ENCODE results near the gene TMEM151B. TPM values are rescaled to one million over a fixed set of nuclear protein-coding genes. Genes with fewer than 3 reads are reported as not detected.
A peak's percentile ranks its signal among the peaks of the same experiment; 100 is the strongest.

TMEM151B gene
- polyA plus RNA-seq, 2 of the 4 experiments (the other 2 are of a cell fraction), result 0.01 TPM; not detected in 1

DNA sequence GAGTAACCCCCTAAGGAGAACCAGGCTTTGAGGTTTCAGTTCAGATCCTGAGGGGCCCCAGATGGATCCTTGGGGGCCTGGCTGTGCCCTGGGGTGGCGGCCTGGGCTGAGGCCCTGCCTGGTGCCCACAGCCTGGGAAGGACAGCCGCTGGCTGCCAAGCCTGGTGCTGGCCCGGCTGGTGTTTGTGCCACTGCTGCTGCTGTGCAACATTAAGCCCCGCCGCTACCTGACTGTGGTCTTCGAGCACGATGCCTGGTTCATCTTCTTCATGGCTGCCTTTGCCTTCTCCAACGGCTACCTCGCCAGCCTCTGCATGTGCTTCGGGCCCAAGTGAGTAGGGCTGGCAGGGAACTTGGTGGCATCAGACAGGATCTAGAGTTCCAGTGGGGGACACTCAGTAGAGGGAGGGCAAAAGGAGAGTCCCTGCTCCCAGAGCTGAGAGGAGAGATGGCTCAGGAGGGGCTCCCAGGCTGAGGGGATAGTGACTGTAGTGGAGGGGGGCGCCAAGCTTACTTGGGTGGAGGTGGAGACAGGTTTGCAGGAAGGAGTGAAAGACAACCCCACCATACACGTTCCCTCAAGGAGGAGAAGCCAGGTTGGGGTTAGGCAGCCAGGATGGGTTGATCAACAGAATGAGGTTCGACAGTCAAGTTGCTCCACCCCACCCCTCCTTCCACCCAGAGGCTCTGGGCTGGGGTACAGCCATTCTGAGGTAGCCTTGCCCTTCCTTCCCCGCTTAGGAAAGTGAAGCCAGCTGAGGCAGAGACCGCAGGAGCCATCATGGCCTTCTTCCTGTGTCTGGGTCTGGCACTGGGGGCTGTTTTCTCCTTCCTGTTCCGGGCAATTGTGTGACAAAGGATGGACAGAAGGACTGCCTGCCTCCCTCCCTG is 37.3 kb upstream of the TMEM151B start (continued):
- no peak for TF ChIP-seq TP53 (CRISPR knock-in tag; IDR thresholded peaks at IDR 0.05)
- TF ChIP-seq MAZ (IDR thresholded peaks at IDR 0.05; ENCODE audit: borderline replicate concordance, low read depth, low read length), result no peak
- no peak for TF ChIP-seq RCOR1 (IDR thresholded peaks at IDR 0.05; ENCODE audit: low read depth, low read length)

DNA sequence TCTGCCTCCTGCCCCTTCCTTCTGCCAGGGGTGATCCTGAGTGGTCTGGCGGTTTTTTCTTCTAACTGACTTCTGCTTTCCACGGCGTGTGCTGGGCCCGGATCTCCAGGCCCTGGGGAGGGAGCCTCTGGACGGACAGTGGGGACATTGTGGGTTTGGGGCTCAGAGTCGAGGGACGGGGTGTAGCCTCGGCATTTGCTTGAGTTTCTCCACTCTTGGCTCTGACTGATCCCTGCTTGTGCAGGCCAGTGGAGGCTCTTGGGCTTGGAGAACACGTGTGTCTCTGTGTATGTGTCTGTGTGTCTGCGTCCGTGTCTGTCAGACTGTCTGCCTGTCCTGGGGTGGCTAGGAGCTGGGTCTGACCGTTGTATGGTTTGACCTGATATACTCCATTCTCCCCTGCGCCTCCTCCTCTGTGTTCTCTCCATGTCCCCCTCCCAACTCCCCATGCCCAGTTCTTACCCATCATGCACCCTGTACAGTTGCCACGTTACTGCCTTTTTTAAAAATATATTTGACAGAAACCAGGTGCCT is 36.6 kb upstream of the TMEM151B start:
- H3K27ac ChIP-seq, result peak overlapping the region in 1 of 2 experiments; percentile 77; a peak in 1 of 6 replicates
- H3K4me2 ChIP-seq, result no peak overlapping the region
- CTCF ChIA-PET, result interaction anchor here (0.6 to 8.4 kb wide), 18 partner anchors 9 to 1658 kb away, joined by 3 to 111 read pairs (median 7); partner anchors contain the start of genes HSP90AB1, MYMX and SLC29A1
- WGBS (ENCODE audit: missing lambda C conversion rate), result 92% methylated on average over 12 of the region's 14 CpGs
- DNase-seq (ENCODE audit: low read depth in 1 of 2, low spot score in 1 of 2) (no peak), ATAC-seq (no peak), FAIRE-seq (no peak)
- POLR2A ChIA-PET, result interaction anchor here (1.8 kb wide), 1 partner anchor 13 kb away, joined by 13 read pairs; the partner anchor contains the start of gene HSP90AB1
- TF ChIP-seq HOXA7 (CRISPR knock-in tag; IDR thresholded peaks at IDR 0.05), result no peak
- no peak for TF ChIP-seq CEBPB (IDR thresholded peaks at IDR 0.05)
- no peak for TF ChIP-seq HOXB5 (CRISPR knock-in tag; IDR thresholded peaks at IDR 0.05)
- no peak for TF ChIP-seq POLR2A (IDR thresholded peaks at IDR 0.05; ENCODE audit: low read length)
- TF ChIP-seq MAZ (IDR thresholded peaks at IDR 0.05; ENCODE audit: borderline replicate concordance, low read depth, low read length), result no peak
- TF ChIP-seq EHMT2 (IDR thresholded peaks at IDR 0.05; ENCODE audit: low read depth), result no peak
- no peak for TF ChIP-seq TFCP2L1 (CRISPR knock-in tag; IDR thresholded peaks at IDR 0.05)
- no peak for TF ChIP-seq MAFK (IDR thresholded peaks at IDR 0.05; ENCODE audit: partially characterized antibody)
- no peak for TF ChIP-seq ZSCAN20 (CRISPR knock-in tag; IDR thresholded peaks at IDR 0.05)
- no peak for TF ChIP-seq CBX8 (IDR thresholded peaks at IDR 0.05)
- no peak for TF ChIP-seq NPAS2 (CRISPR knock-in tag; IDR thresholded peaks at IDR 0.05; ENCODE audit: borderline replicate concordance)
- no peak for TF ChIP-seq MYC (IDR thresholded peaks at IDR 0.05; ENCODE audit: borderline replicate concordance, low read length)
- no peak for TF ChIP-seq CHD2 (IDR thresholded peaks at IDR 0.05; ENCODE audit: low read length, partially characterized antibody)
- no peak for TF ChIP-seq RNF2 (IDR thresholded peaks at IDR 0.05; ENCODE audit: borderline replicate concordance, low read depth)
- TF ChIP-seq, protein P1, sequence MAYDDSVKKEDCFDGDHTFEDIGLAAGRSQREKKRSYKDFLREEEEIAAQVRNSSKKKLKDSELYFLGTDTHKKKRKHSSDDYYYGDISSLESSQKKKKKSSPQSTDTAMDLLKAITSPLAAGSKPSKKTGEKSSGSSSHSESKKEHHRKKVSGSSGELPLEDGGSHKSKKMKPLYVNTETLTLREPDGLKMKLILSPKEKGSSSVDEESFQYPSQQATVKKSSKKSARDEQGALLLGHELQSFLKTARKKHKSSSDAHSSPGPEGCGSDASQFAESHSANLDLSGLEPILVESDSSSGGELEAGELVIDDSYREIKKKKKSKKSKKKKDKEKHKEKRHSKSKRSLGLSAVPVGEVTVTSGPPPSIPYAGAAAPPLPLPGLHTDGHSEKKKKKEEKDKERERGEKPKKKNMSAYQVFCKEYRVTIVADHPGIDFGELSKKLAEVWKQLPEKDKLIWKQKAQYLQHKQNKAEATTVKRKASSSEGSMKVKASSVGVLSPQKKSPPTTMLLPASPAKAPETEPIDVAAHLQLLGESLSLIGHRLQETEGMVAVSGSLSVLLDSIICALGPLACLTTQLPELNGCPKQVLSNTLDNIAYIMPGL (CRISPR knock-in tag; IDR thresholded peaks at IDR 0.05; ENCODE audit: borderline replicate concordance), result no peak
- TF ChIP-seq ZFP36 (IDR thresholded peaks at IDR 0.05; ENCODE audit: borderline replicate concordance, partially characterized antibody), result no peak
- no peak for TF ChIP-seq ESRRA (IDR thresholded peaks at IDR 0.05; ENCODE audit: borderline replicate concordance, low read length)
- TF ChIP-seq, protein P2, sequence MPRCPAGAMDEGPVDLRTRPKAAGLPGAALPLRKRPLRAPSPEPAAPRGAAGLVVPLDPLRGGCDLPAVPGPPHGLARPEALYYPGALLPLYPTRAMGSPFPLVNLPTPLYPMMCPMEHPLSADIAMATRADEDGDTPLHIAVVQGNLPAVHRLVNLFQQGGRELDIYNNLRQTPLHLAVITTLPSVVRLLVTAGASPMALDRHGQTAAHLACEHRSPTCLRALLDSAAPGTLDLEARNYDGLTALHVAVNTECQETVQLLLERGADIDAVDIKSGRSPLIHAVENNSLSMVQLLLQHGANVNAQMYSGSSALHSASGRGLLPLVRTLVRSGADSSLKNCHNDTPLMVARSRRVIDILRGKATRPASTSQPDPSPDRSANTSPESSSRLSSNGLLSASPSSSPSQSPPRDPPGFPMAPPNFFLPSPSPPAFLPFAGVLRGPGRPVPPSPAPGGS (IDR thresholded peaks at IDR 0.05), result no peak
- no peak for TF ChIP-seq RFX5 (IDR thresholded peaks at IDR 0.05)
- TF ChIP-seq FOSB (CRISPR knock-in tag; IDR thresholded peaks at IDR 0.05), result no peak
- no peak overlapping the region for H3K4me3 ChIP-seq
- no peaks in the 10 kb centered on the region for H3K9me3 ChIP-seq
- peaks cover 39% of the 10 kb centered on the region for H3K4me1 ChIP-seq
